GM12865 (cell line): ENCODE results near the gene ETV6.

ENCODE experiments used
- DNase-seq: peaks from one replicate; pipeline ENCODE4 v3.0.0; 2010; ENCODE audit warnings: low read depth
- H3K4me3 ChIP-seq: 2 replicates; pipeline ENCODE4 v1.5.1; 2011; ENCODE audit warnings: mild to moderate bottlenecking, low read depth, low read length, control low read depth
- CTCF ChIP-seq: IDR thresholded peaks from 2 replicates; pipeline ENCODE4 v1.5.1; 2011; ENCODE audit warnings: low read length, control low read depth, low read depth, inconsistent platforms; ENCODE audit not compliant: insufficient read depth; ENCODE audit errors: missing control alignments

ETV6 gene

GRCh38 chr12:11810206-11810545 lies 160.7 kb downstream of the ETV6 start:
- TF ChIP-seq CTCF = no peak
- DNase-seq = peak; percentile 28
- no peak overlapping the region for H3K4me3 ChIP-seq

GRCh38 chr12:11811008-11811407 lies 161.5 kb downstream of the ETV6 start:
- TF ChIP-seq CTCF = no peak
- peak overlapping the region; percentile 17 for H3K4me3 ChIP-seq
- DNase-seq = peak; percentile 63

- peak overlapping the region; percentile 56 for H3K4me3 ChIP-seq
- no peak for TF ChIP-seq CTCF
- no peak for DNase-seq
These were observed 162.7 kb downstream of the ETV6 start for GRCh38 chr12:11812241-11812585.

GRCh38 chr12:11812586-11813437 lies 163.3 kb downstream of the ETV6 start:
- peak overlapping the region; percentile 56 for H3K4me3 ChIP-seq
- DNase-seq = peak; percentile 78
- peak; percentile 24 for TF ChIP-seq CTCF

GRCh38 chr12:11813438-11813813 lies 164.0 kb downstream of the ETV6 start:
- peak overlapping the region; percentile 56 for H3K4me3 ChIP-seq
- no peak for TF ChIP-seq CTCF
- DNase-seq = no peak

- H3K4me3 ChIP-seq = no peak overlapping the region
- DNase-seq = no peak
- no peak for TF ChIP-seq CTCF
These were observed 164.9 kb downstream of the ETV6 start for GRCh38 chr12:11814374-11814773.

- no peak for TF ChIP-seq CTCF
- DNase-seq = no peak
- H3K4me3 ChIP-seq = no peak overlapping the region
These were observed 165.9 kb downstream of the ETV6 start for GRCh38 chr12:11815397-11815796.
